ENCODE results near the gene NXN. TPM values are rescaled to one million over a fixed set of nuclear protein-coding genes. Genes with fewer than 3 reads are reported as not detected.

The NXN gene
- total RNA-seq, 1 experiment from 2014 or later: 20.8 TPM

GRCh38 chr17:967122-967521 lies 12.5 kb downstream of the NXN start:
- H3K9ac ChIP-seq (ENCODE audit: low read length): no peak overlapping the region

GRCh38 chr17:965311-965989 lies 14.1 kb downstream of the NXN start:
- Histone ChIP-seq H3K79me2 (ENCODE audit: low read length) (peaks cover 10% of the 10 kb centered on the region; the same call in 1 of the 2 replicates), H2AFZ (ENCODE audit: low read length) (no peak overlapping the region), H3K9ac (ENCODE audit: low read length) (no peak overlapping the region), H3F3A (ENCODE audit: low read length, unreplicated experiment) (no peaks in the 10 kb centered on the region), H4K20me1 (ENCODE audit: low read length) (no peaks in the 10 kb centered on the region), H3K36me3 (ENCODE audit: low read depth, low read length) (no peaks in the 10 kb centered on the region), H3K27me3 (ENCODE audit: low read length) (no peaks in the 10 kb centered on the region), H3K4me2 (ENCODE audit: low read length) (no peak overlapping the region), H3K4me1 (ENCODE audit: insufficient read depth, low read length) (no peaks in the 10 kb centered on the region), H3K9me3 (ENCODE audit: low read length) (no peaks in the 10 kb centered on the region), H3K9me2 (replicated peaks; ENCODE audit: low read length) (no peaks in the 10 kb centered on the region), H3K4me3 (ENCODE audit: low read length) (no peak overlapping the region), H3K27ac (ENCODE audit: low read length) (no peak overlapping the region)
- ATAC-seq (no peak), DNase-seq (no peak)
- ChIA-PET POLR2A (ENCODE audit: unreplicated experiment) (no interaction called here), CTCF (no interaction called here)
- TF ChIP-seq EZH2phosphoT487 (IDR thresholded peaks at IDR 0.05; ENCODE audit: borderline replicate concordance, low read length): no peak
- TF ChIP-seq CTCF (conservative IDR thresholded peaks at IDR 0.05; ENCODE audit: low read depth, low read length): no peak
- TF ChIP-seq EZH2 (IDR thresholded peaks at IDR 0.05; ENCODE audit: low read length, unreplicated experiment): no peak
- intact Hi-C loops (cut with micrococcal nuclease): no loop called here
- no TSS peak for BruUV-seq (replicated peaks)

More at GRCh38 chr17:967122-967521, 12.5 kb downstream of the NXN start:
- CTCF ChIA-PET: no interaction called here
- Histone ChIP-seq H4K20me1 (ENCODE audit: low read length) (no peaks in the 10 kb centered on the region), H3K4me2 (ENCODE audit: low read length) (no peak overlapping the region), H3K79me2 (ENCODE audit: low read length) (peaks cover 14% of the 10 kb centered on the region; the same call in 1 of the 2 replicates), H3K4me1 (ENCODE audit: insufficient read depth, low read length) (no peaks in the 10 kb centered on the region), H3K4me3 (ENCODE audit: low read length) (no peak overlapping the region), H3K36me3 (ENCODE audit: low read depth, low read length) (no peaks in the 10 kb centered on the region), H3K9me2 (replicated peaks; ENCODE audit: low read length) (no peaks in the 10 kb centered on the region), H3F3A (ENCODE audit: low read length, unreplicated experiment) (no peaks in the 10 kb centered on the region), H2AFZ (ENCODE audit: low read length) (no peak overlapping the region), H3K27ac (ENCODE audit: low read length) (no peak overlapping the region), H3K27me3 (ENCODE audit: low read length) (no peaks in the 10 kb centered on the region), H3K9me3 (ENCODE audit: low read length) (no peaks in the 10 kb centered on the region)
- no peak for DNase-seq
- no peak for TF ChIP-seq CTCF (conservative IDR thresholded peaks at IDR 0.05; ENCODE audit: low read depth, low read length)
- TF ChIP-seq EZH2 (IDR thresholded peaks at IDR 0.05; ENCODE audit: low read length, unreplicated experiment): no peak
- no peak for TF ChIP-seq EZH2phosphoT487 (IDR thresholded peaks at IDR 0.05; ENCODE audit: borderline replicate concordance, low read length)
- no peak for ATAC-seq
- no TSS peak for BruUV-seq (replicated peaks)
- intact Hi-C loops (cut with micrococcal nuclease): no loop called here
- POLR2A ChIA-PET (ENCODE audit: unreplicated experiment): no interaction called here

- no peaks in the 10 kb centered on the region for H3K9me3 ChIP-seq (ENCODE audit: low read length)
- H3K9me2 ChIP-seq (replicated peaks; ENCODE audit: low read length): no peaks in the 10 kb centered on the region
- peaks cover 9% of the 10 kb centered on the region; the same call in 1 of the 2 replicates for H3K79me2 ChIP-seq (ENCODE audit: low read length)
- no peak overlapping the region for H3K4me2 ChIP-seq (ENCODE audit: low read length)
- H3K27ac ChIP-seq (ENCODE audit: low read length): no peak overlapping the region
- BruUV-seq (replicated peaks): no TSS peak
- no peak overlapping the region for H3K4me3 ChIP-seq (ENCODE audit: low read length)
- intact Hi-C loops (cut with micrococcal nuclease): no loop called here
- H4K20me1 ChIP-seq (ENCODE audit: low read length): no peaks in the 10 kb centered on the region
- H3K27me3 ChIP-seq (ENCODE audit: low read length): no peaks in the 10 kb centered on the region
- DNase-seq (no peak), ATAC-seq (no peak)
- TF ChIP-seq CTCF (conservative IDR thresholded peaks at IDR 0.05; ENCODE audit: low read depth, low read length): no peak
- TF ChIP-seq EZH2phosphoT487 (IDR thresholded peaks at IDR 0.05; ENCODE audit: borderline replicate concordance, low read length): no peak
- TF ChIP-seq EZH2 (IDR thresholded peaks at IDR 0.05; ENCODE audit: low read length, unreplicated experiment): no peak
- H3K36me3 ChIP-seq (ENCODE audit: low read depth, low read length): no peaks in the 10 kb centered on the region
- POLR2A ChIA-PET (ENCODE audit: unreplicated experiment): no interaction called here
- no peak overlapping the region for H2AFZ ChIP-seq (ENCODE audit: low read length)
- CTCF ChIA-PET: no interaction called here
- H3F3A ChIP-seq (ENCODE audit: low read length, unreplicated experiment): no peaks in the 10 kb centered on the region
- no peaks in the 10 kb centered on the region for H3K4me1 ChIP-seq (ENCODE audit: insufficient read depth, low read length)
- H3K9ac ChIP-seq (ENCODE audit: low read length): no peak overlapping the region
Observed at GRCh38 chr17:964876-965275, 14.7 kb downstream of the NXN start.
